ENCODE data around the gene ARMC7. TPM values are rescaled to one million over a fixed set of nuclear protein-coding genes. Genes with fewer than 3 reads are reported as not detected.
"Not testable (repeated sequence)": the region's sequence is repeated elsewhere in the genome, so short reads cannot be mapped to it uniquely, and the experiment has no call there.

Gene ARMC7
- total RNA-seq, 1 donor from 2014 or later, result 12.8 TPM

DNA sequence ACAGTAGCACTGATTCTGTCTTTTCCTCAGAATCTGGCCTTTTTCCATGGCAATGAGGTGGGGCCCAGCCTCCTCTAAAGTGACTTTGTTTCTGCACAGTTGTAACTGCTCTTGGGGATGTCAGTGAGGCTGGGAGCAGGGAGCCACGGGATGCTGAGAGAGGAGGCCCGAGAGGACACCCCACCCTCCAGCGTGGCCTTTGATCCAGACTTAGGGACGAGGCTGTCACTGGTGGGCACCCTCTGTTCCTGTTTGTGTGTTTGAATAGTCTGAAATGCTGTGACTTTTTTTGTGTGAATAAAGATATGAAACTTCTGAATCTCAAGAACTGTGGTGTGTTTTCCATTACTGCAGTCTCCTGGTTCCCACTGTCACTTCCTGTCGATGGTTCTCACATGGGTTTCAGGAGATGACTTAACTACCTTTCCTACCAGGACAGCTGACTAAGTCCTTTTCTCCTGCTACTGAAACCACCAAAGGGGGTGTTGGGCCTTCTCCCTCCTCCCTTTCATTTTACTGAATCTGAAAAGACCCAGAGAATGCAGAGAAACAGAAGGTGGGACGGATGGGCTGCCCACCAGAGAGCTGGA is 44.1 kb upstream of the ARMC7 start:
- intact Hi-C loops (cut with DNase I), result no loop called here
- Histone ChIP-seq H3K4me3 (no peak overlapping the region), H3K9me3 (no peaks in the 10 kb centered on the region), H3K4me1 (no peaks in the 10 kb centered on the region), H3K27me3 (no peaks in the 10 kb centered on the region), H3K36me3 (peaks cover 0 to 40% of the 10 kb centered on the region in 2 donors), H3K27ac (no peak overlapping the region)
- TF ChIP-seq POLR2AphosphoS5 (IDR thresholded peaks at IDR 0.05; ENCODE audit: insufficient read depth in 1 of 2, low read depth in 1 of 2), result no peak
- DNase-seq (ENCODE audit: extremely low spot score in 2 of 2), result no peak

DNA sequence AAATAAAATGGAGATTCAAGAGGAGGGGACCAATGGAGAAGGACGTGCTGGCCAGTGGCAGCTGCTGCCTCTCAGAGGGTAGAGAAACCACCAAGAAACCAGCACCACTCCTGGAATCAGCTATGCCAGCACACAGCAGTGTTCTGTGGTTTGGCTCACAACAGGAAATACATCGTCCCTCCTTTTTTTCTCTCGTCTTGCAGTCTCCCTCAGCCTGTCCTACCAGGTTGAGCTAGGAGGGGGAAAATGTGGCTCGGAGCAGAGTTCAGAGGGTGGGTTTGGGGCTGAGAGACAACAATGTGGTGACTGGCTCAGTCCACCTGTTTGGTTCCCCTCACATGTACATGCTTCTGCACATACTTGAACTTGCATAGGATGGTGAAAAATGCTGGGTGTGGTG is 41.9 kb upstream of the ARMC7 start:
- Histone ChIP-seq H3K4me1 (no peaks in the 10 kb centered on the region), H3K36me3 (peaks cover 0 to 23% of the 10 kb centered on the region in 2 donors), H3K9me3 (no peaks in the 10 kb centered on the region), H3K27ac (no peak overlapping the region), H3K4me3 (no peak overlapping the region), H3K27me3 (no peaks in the 10 kb centered on the region)
- no peak for DNase-seq (ENCODE audit: extremely low spot score in 2 of 2)
- intact Hi-C loops (cut with DNase I), result no loop called here
- TF ChIP-seq POLR2A (IDR thresholded peaks at IDR 0.05) (no peak), POLR2AphosphoS5 (IDR thresholded peaks at IDR 0.05; ENCODE audit: insufficient read depth in 1 of 2, low read depth in 1 of 2) (no peak)
- TF ChIP-seq, protein P1, sequence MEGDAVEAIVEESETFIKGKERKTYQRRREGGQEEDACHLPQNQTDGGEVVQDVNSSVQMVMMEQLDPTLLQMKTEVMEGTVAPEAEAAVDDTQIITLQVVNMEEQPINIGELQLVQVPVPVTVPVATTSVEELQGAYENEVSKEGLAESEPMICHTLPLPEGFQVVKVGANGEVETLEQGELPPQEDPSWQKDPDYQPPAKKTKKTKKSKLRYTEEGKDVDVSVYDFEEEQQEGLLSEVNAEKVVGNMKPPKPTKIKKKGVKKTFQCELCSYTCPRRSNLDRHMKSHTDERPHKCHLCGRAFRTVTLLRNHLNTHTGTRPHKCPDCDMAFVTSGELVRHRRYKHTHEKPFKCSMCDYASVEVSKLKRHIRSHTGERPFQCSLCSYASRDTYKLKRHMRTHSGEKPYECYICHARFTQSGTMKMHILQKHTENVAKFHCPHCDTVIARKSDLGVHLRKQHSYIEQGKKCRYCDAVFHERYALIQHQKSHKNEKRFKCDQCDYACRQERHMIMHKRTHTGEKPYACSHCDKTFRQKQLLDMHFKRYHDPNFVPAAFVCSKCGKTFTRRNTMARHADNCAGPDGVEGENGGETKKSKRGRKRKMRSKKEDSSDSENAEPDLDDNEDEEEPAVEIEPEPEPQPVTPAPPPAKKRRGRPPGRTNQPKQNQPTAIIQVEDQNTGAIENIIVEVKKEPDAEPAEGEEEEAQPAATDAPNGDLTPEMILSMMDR (IDR thresholded peaks at IDR 0.05), result no peak

DNA sequence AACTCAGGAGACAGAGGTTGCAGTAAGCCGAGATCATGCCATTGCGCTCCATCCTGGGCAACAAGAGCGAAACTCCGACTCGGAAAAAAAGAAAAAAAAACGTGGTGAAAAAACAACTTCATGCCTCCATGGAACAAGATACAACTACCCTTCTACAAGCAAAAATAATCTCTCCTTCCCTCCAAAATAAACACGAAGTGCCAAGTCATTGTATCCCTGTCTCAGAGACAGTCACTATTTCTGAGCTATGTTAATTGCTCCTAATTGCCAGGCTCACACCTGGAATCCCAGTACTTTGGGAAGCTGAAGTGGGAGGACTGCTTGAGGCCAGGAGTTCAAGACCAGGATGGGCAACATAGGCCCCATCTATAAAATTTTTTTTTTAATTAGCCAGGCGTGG is 41.0 kb upstream of the ARMC7 start:
- Histone ChIP-seq H3K9me3 (no peaks in the 10 kb centered on the region), H3K36me3 (peaks cover 0 to 14% of the 10 kb centered on the region in 2 donors), H3K27ac (no peak overlapping the region), H3K27me3 (no peaks in the 10 kb centered on the region), H3K4me1 (peaks cover under 1% of the 10 kb centered on the region), H3K4me3 (no peak overlapping the region)
- intact Hi-C loops (cut with DNase I), result no loop called here
- TF ChIP-seq, protein P1 (IDR thresholded peaks at IDR 0.05), result no peak
- no peak for TF ChIP-seq POLR2AphosphoS5 (IDR thresholded peaks at IDR 0.05; ENCODE audit: insufficient read depth in 1 of 2, low read depth in 1 of 2)
- DNase-seq (ENCODE audit: extremely low spot score in 2 of 2), result no peak

DNA sequence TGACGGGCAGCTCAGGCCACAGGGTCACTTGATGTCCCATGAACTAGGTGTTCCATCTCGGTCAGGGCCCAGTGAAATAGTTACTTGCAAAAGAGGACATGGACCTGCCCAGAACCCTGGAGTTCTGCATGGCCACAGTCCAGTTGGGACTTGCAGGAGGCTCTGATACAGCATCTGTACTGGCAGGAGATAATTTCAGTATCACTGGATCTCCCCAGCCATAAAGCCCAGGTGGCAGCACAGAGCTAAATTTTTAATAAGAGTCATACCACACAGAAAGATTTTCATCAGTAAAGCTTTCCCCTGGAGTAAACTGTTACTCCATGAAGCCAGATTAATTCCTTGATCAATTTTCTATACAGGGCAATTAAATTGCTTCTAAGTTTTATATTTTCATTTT is 40.0 kb upstream of the ARMC7 start:
- TF ChIP-seq, protein P1 (IDR thresholded peaks at IDR 0.05), result no peak
- TF ChIP-seq POLR2A (IDR thresholded peaks at IDR 0.05), result no peak
- Histone ChIP-seq H3K9me3 (no peaks in the 10 kb centered on the region), H3K36me3 (peaks cover 0 to 4% of the 10 kb centered on the region in 2 donors), H3K4me1 (peaks cover 7% of the 10 kb centered on the region), H3K27me3 (no peaks in the 10 kb centered on the region), H3K4me3 (no peak overlapping the region), H3K27ac (no peak overlapping the region)
- no peak for DNase-seq (ENCODE audit: extremely low spot score in 2 of 2)
- intact Hi-C loops (cut with DNase I), result loop anchor here (10.0 kb wide), 1 partner anchor 55 kb away; no protein-coding TSS in a partner anchor

DNA sequence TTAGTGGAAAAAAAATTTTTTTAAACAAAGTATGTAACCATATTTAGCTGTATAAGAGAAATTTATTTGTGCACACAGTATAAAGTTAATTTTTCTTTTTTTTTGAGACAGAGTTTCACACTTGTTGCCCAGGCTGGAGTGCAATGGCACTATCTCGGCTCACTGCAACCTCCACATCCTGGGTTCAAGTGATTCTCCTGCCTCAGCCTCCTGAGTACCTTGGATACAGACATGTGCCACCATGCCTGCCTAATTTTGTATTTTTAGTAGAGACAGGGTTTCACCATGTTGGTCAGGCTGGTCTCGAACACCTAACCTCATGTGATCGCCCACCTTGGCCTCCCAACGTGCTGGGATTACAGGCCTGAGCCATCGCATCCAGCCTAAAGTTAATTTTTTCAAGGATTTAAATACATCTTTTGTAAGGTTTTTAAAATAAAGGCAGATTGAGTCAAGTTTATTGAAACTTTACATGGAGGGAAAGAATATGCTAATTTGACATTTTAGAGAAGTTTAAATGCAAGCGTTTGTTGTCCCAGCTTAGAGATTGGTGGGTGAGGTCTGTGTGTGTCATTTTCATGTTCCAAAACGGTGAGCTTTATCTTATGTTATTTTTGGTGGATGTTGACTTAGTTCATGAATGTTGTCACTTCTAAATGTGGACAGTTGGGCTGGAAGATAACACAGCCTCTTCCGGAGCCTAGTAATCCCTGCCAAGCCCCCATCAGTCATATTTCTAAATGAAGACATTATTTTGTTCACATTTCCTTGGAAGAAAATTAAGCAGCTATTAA is 38.1 kb upstream of the ARMC7 start:
- H3K4me3 ChIP-seq; H3K27me3 ChIP-seq; H3K36me3 ChIP-seq; H3K9me3 ChIP-seq; H3K27ac ChIP-seq; H3K4me1 ChIP-seq; DNase-seq (ENCODE audit: extremely low spot score in 2 of 2): not testable (repeated sequence)
- intact Hi-C loops (cut with DNase I), result loop anchor here (10.0 kb wide), 1 partner anchor 53 kb away; no protein-coding TSS in a partner anchor

DNA sequence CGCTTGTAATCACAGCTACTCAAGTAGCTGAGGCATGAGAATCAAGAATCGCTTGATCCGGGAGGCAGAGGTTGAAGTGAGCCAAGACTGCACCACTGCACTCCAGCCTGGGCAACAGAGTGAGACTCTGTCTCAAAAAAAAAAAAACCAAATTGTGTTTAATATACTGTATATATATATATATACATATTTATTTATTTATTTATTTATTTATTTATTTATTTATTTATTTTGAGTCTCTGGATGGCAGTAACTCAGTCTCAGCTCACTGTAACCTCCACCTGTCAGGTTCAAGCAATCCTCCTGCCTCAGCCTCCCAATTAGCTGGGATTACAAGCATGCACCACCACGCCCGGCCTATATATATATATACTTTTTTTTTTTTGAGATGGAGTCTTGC is 36.9 kb upstream of the ARMC7 start:
- H3K9me3 ChIP-seq; H3K27me3 ChIP-seq; H3K27ac ChIP-seq; H3K4me3 ChIP-seq; DNase-seq (ENCODE audit: extremely low spot score in 2 of 2); H3K36me3 ChIP-seq: not testable (repeated sequence)
- peaks cover 18% of the 10 kb centered on the region for H3K4me1 ChIP-seq
- intact Hi-C loops (cut with DNase I), result loop anchor here (10.0 kb wide), 1 partner anchor 52 kb away; no protein-coding TSS in a partner anchor
